Liver (tissue), 10 donors: ENCODE data around the gene BCAP31. TPM values are rescaled to one million over a fixed set of nuclear protein-coding genes. Genes with fewer than 3 reads are reported as not detected.
A peak's percentile ranks its signal among the peaks of the same experiment; 100 is the strongest.

Source experiments
- DNase-seq: peaks from one replicate; pipeline ENCODE4 v3.0.0-alpha.2; 2017; ENCODE audit warnings: low spot score
- H3K27ac ChIP-seq, 2 donors: one replicate each; pipeline ENCODE4 v1.7.0; 2013; ENCODE audit warnings: inconsistent platforms in 2 of 2, low read length in 2 of 2, control low read depth in 1 of 2, low read depth in 1 of 2, mild to moderate bottlenecking in 1 of 2
- H3K27me3 ChIP-seq, 4 donors: one replicate each; pipeline versions ENCODE4 v1.6.1 to v1.7.0; 2013; ENCODE audit warnings: low read length in 3 of 4, inconsistent platforms in 1 of 4, mild to moderate bottlenecking in 1 of 4, moderate library complexity in 1 of 4; ENCODE audit not compliant: control insufficient read depth in 4 of 4, insufficient read depth in 4 of 4
- H3K36me3 ChIP-seq, 4 donors: one replicate each; pipeline versions ENCODE4 v1.6.1 to v1.7.0; 2013; ENCODE audit warnings: low read length in 3 of 4, mild to moderate bottlenecking in 3 of 4, low read depth in 1 of 4, moderate library complexity in 1 of 4; ENCODE audit not compliant: control insufficient read depth in 4 of 4, insufficient read depth in 3 of 4
- H3K4me1 ChIP-seq, 4 donors: one replicate each; pipeline versions ENCODE4 v1.6.1 to v1.7.0; 2013; ENCODE audit warnings: low read length in 3 of 4, mild to moderate bottlenecking in 3 of 4, moderate library complexity in 1 of 4; ENCODE audit not compliant: control insufficient read depth in 4 of 4, insufficient read depth in 4 of 4
- H3K4me3 ChIP-seq, 3 donors: one replicate each; pipeline versions ENCODE4 v1.6.1 to v1.7.0; 2013; ENCODE audit warnings: low read length in 3 of 3, control low read depth in 1 of 3, low read depth in 1 of 3, mild to moderate bottlenecking in 1 of 3
- H3K9ac ChIP-seq, 2 donors: one replicate each; pipeline ENCODE4 v1.7.0; 2013; ENCODE audit warnings: low read length in 2 of 2, mild to moderate bottlenecking in 2 of 2, moderate library complexity in 2 of 2, control low read depth in 1 of 2, low read depth in 1 of 2
- H3K9me3 ChIP-seq, 4 donors: one replicate each; pipeline versions ENCODE4 v1.6.1 to v1.7.0; 2013; ENCODE audit warnings: low read length in 3 of 4; ENCODE audit not compliant: control insufficient read depth in 4 of 4
- EGR1 ChIP-seq, 2 donors: IDR thresholded peaks; 2 replicates each; pipeline ENCODE4 v1.6.1; 2016 to 2018; ENCODE audit warnings: antibody characterized with exemption in 2 of 2, low read depth in 2 of 2
- FOXA1 ChIP-seq: IDR thresholded peaks from 2 replicates; pipeline ENCODE4 v1.6.1; 2016; ENCODE audit warnings: antibody characterized with exemption
- FOXA2 ChIP-seq: IDR thresholded peaks from 2 replicates; pipeline ENCODE4 v1.6.1; 2016; ENCODE audit warnings: antibody characterized with exemption
- GABPA ChIP-seq, 2 donors: IDR thresholded peaks in 1 of 2; conservative IDR thresholded peaks in 1 of 2; 2 replicates each; pipeline ENCODE4 v1.6.1; 2016; ENCODE audit warnings: antibody characterized with exemption in 2 of 2, mild to moderate bottlenecking in 1 of 2, moderate library complexity in 1 of 2
- HNF4A ChIP-seq, 2 donors: conservative IDR thresholded peaks; 2 replicates each; pipeline ENCODE4 v1.6.1; 2016; ENCODE audit warnings: antibody characterized with exemption in 2 of 2, mild to moderate bottlenecking in 2 of 2
- HNF4G ChIP-seq: IDR thresholded peaks from 2 replicates; pipeline ENCODE4 v1.6.1; 2016; ENCODE audit warnings: antibody characterized with exemption
- JUND ChIP-seq, 2 donors: IDR thresholded peaks; 2 replicates each; pipeline ENCODE4 v1.6.1; 2016; ENCODE audit warnings: antibody characterized with exemption in 2 of 2
- NR2F2 ChIP-seq: IDR thresholded peaks from 2 replicates; pipeline ENCODE4 v1.6.1; 2016; ENCODE audit warnings: antibody characterized with exemption
- RAD21 ChIP-seq, 2 donors: IDR thresholded peaks; 2 replicates each; pipeline ENCODE4 v1.6.1; 2016; ENCODE audit warnings: antibody characterized with exemption in 2 of 2, mild to moderate bottlenecking in 2 of 2
- RXRA ChIP-seq, 2 donors: IDR thresholded peaks; 2 replicates each; pipeline ENCODE4 v1.6.1; 2017 to 2018; ENCODE audit warnings: antibody characterized with exemption in 2 of 2, mild to moderate bottlenecking in 1 of 2
- SP1 ChIP-seq: IDR thresholded peaks from 2 replicates; pipeline ENCODE4 v1.6.1; 2018; ENCODE audit warnings: antibody characterized with exemption, mild to moderate bottlenecking
- TAF1 ChIP-seq: conservative IDR thresholded peaks from 2 replicates; pipeline ENCODE4 v1.6.1; 2016; ENCODE audit warnings: antibody characterized with exemption, mild to moderate bottlenecking
- YY1 ChIP-seq: IDR thresholded peaks from 2 replicates; pipeline ENCODE4 v1.6.1; 2016; ENCODE audit warnings: antibody characterized with exemption, mild to moderate bottlenecking
- WGBS: extraction: QIAGEN DNeasy Blood & Tissue Kit; methylation state at CpG from one replicate; pipeline ENCODE4 v1.1.7; 2013; 5-methylcytosine and 5-hydroxymethylcytosine counted together
- polyA plus RNA-seq, 2 donors: library from polyadenylated mRNA; stranded (reverse) in 1 of 2; unstranded in 1 of 2; fragments of 200-250 nt in 1 of 2; fragments of >200 nt in 1 of 2; fragmentation: Nextera tagmentation in 1 of 2; extraction: Ambion mirVana in 1 of 2; gene quantifications; one replicate each; pipeline versions ENCODE4 v1.2.1 to v1.2.3, GENCODE V29; 2013 to 2015
- small RNA-seq: library from RNA; depleted of rRNA; stranded (forward); fragments of <200 nt; gene quantifications from one replicate; pipeline ENCODE3, GENCODE V24; 2014
- total RNA-seq, 2 donors: library from RNA; depleted of rRNA; stranded (reverse); fragments of >200 nt; gene quantifications; one replicate each; pipeline ENCODE4 v1.2.3, GENCODE V29; 2014
- TF ChIP-seq, protein P1 (sequence below): IDR thresholded peaks from 2 replicates; pipeline ENCODE4 v1.6.1; 2016; ENCODE audit warnings: antibody characterized with exemption
- TF ChIP-seq, protein P2 (sequence below): IDR thresholded peaks from 2 replicates; pipeline ENCODE4 v1.6.1; 2016; ENCODE audit warnings: antibody characterized with exemption
- TF ChIP-seq, protein P3 (sequence below): IDR thresholded peaks from 2 replicates; pipeline ENCODE4 v1.6.1; 2016; ENCODE audit warnings: antibody characterized with exemption
- TF ChIP-seq, protein P4 (sequence below): fragments of 150-350 bp; IDR thresholded peaks from 2 replicates; pipeline ENCODE4 v1.5.1; 2017; ENCODE audit warnings: improper control_type of control experiment, low read depth, low read length; ENCODE audit not compliant: missing input control
- donor health status: healthy.
- donor health status: healthy.
- donor health status: healthy.
- donor health status: healthy.
- donor health status: healthy.

The BCAP31 gene
- total and polyA plus RNA-seq, 4 donors = 64.6 to 158 (median 119) TPM

DNA sequence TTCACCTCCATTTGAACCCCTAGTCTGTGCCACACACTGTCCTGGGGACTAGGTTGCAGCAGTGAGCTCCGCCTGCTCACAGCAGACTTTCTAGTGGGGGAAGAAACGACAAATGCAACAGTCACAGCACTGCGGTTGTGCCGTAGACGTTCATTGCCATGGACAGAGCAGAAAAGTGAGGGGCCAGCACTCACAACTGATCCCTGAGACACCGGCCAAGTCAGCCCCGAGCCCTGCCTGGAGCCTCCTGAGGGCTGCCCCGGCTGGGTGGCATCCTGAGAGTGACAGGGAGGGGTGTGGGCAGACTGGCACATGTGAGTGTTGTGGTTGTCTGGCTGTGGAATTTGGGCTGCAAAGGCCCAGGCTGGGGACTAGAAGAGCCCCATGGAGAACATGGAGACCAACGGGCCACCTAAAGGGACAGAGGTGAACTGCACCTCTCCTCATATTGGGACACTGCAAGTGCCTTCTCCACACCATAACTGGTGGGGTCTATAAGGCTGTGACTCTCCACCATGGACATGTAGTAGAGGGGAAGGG is 72.6 kb downstream of the BCAP31 start:
- 72% methylated on average over 9 of the region's 9 CpGs for WGBS
- DNase-seq = no peak

DNA sequence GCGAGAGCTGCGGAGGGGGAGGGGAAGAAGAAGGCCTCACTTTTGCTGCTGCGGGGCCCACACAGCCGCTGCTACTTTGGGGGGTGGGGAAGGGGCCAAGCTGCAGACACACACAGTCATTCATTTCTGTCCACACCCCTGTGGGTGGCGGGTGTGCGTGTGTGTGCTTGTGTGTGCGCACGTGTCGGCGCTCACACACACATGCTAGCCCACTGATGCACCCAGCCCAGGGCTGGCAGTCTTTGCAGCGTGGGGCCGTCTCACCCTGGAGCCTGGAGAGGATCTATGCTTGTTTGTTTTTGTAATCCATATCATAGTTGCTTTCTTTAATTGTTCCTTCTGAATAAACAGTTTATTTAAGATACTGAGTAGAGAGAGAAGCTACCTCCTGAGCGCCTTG is 73.2 kb downstream of the BCAP31 start:
- WGBS = 96% methylated on average over 13 of the region's 13 CpGs
- no peak for DNase-seq
- H3K9ac ChIP-seq = no peak overlapping the region
- H3K9me3 ChIP-seq = peaks cover 0 to 2% (median 0%) of the 10 kb centered on the region in 4 donors
- peaks cover 0 to 3% (median under 1%) of the 10 kb centered on the region in 4 donors for H3K4me1 ChIP-seq
- H3K4me3 ChIP-seq = no peak overlapping the region
- TF ChIP-seq HNF4A (conservative IDR thresholded peaks at IDR 0.05) = no peak
- TF ChIP-seq NR2F2 = no peak
- no peak for TF ChIP-seq YY1
- TF ChIP-seq, protein P1, sequence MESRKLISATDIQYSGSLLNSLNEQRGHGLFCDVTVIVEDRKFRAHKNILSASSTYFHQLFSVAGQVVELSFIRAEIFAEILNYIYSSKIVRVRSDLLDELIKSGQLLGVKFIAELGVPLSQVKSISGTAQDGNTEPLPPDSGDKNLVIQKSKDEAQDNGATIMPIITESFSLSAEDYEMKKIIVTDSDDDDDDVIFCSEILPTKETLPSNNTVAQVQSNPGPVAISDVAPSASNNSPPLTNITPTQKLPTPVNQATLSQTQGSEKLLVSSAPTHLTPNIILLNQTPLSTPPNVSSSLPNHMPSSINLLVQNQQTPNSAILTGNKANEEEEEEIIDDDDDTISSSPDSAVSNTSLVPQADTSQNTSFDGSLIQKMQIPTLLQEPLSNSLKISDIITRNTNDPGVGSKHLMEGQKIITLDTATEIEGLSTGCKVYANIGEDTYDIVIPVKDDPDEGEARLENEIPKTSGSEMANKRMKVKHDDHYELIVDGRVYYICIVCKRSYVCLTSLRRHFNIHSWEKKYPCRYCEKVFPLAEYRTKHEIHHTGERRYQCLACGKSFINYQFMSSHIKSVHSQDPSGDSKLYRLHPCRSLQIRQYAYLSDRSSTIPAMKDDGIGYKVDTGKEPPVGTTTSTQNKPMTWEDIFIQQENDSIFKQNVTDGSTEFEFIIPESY = no peak
- no peaks in the 10 kb centered on the region for H3K36me3 ChIP-seq
- peaks cover 0 to 4% (median 0%) of the 10 kb centered on the region in 4 donors for H3K27me3 ChIP-seq
- H3K27ac ChIP-seq = no peak overlapping the region

More for the DNA sequence above, 72.6 kb downstream of the BCAP31 start:
- Histone ChIP-seq H3K36me3 (no peaks in the 10 kb centered on the region), H3K27ac (no peak overlapping the region), H3K4me3 (no peak overlapping the region), H3K4me1 (peaks cover 0 to 2% (median under 1%) of the 10 kb centered on the region in 4 donors), H3K9ac (no peak overlapping the region), H3K9me3 (peaks cover 0 to 2% (median 0%) of the 10 kb centered on the region in 4 donors), H3K27me3 (peaks cover 0 to 4% (median 0%) of the 10 kb centered on the region in 4 donors)
- TF ChIP-seq RXRA (IDR thresholded peaks at IDR 0.05) = no peak
- TF ChIP-seq YY1 = no peak
- TF ChIP-seq FOXA1 = no peak
- TF ChIP-seq, protein P2, sequence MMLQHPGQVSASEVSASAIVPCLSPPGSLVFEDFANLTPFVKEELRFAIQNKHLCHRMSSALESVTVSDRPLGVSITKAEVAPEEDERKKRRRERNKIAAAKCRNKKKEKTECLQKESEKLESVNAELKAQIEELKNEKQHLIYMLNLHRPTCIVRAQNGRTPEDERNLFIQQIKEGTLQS = no peak
- TF ChIP-seq, protein P1 = no peak
- TF ChIP-seq RAD21 (IDR thresholded peaks at IDR 0.05) = peak; percentile 30 to 44
- no peak for TF ChIP-seq SP1
- no peak for TF ChIP-seq GABPA (IDR thresholded peaks at IDR 0.05 in 1 of 2, conservative IDR thresholded peaks at IDR 0.05 in 1 of 2)
- no peak for TF ChIP-seq TAF1
- no peak for TF ChIP-seq FOXA2
- TF ChIP-seq HNF4G = no peak
- no peak for TF ChIP-seq EGR1 (IDR thresholded peaks at IDR 0.05; ENCODE audit: low read depth in 2 of 2)
- no peak for TF ChIP-seq NR2F2
- TF ChIP-seq, protein P3, sequence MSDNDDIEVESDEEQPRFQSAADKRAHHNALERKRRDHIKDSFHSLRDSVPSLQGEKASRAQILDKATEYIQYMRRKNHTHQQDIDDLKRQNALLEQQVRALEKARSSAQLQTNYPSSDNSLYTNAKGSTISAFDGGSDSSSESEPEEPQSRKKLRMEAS = no peak
- TF ChIP-seq HNF4A (conservative IDR thresholded peaks at IDR 0.05) = no peak
- TF ChIP-seq, protein P4, sequence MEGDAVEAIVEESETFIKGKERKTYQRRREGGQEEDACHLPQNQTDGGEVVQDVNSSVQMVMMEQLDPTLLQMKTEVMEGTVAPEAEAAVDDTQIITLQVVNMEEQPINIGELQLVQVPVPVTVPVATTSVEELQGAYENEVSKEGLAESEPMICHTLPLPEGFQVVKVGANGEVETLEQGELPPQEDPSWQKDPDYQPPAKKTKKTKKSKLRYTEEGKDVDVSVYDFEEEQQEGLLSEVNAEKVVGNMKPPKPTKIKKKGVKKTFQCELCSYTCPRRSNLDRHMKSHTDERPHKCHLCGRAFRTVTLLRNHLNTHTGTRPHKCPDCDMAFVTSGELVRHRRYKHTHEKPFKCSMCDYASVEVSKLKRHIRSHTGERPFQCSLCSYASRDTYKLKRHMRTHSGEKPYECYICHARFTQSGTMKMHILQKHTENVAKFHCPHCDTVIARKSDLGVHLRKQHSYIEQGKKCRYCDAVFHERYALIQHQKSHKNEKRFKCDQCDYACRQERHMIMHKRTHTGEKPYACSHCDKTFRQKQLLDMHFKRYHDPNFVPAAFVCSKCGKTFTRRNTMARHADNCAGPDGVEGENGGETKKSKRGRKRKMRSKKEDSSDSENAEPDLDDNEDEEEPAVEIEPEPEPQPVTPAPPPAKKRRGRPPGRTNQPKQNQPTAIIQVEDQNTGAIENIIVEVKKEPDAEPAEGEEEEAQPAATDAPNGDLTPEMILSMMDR = peak; percentile 43
- TF ChIP-seq JUND (IDR thresholded peaks at IDR 0.05) = no peak

Small RNA genes lying within 50 kb of the gene (small RNA-seq; reads per million reads assigned to genes)
- gene RN7SL687P = not detected

Other genes starting within 250 kb of the BCAP31 start
- 10 to 100 TPM; 11.7 to 30.7 TPM for gene BGN, start 229.4 kb downstream of the BCAP31 start, total RNA-seq
- 100 to 1,000 TPM in 1 of 2 donors, 10 to 100 TPM in 1; 58.8 to 131 TPM for gene BGN, start 229.4 kb downstream of the BCAP31 start, polyA plus RNA-seq
- gene ATP2B3, start 206.7 kb downstream of the BCAP31 start, total RNA-seq = not detected
- not detected for gene ATP2B3, start 206.7 kb downstream of the BCAP31 start, polyA plus RNA-seq
- 1 to 10 TPM; 8.9 to 9.7 TPM for gene CCNQ, start 125.2 kb downstream of the BCAP31 start, total RNA-seq
- 10 to 100 TPM in 1 of 2 donors, 1 to 10 TPM in 1; 9.9 to 14.7 TPM for gene CCNQ, start 125.2 kb downstream of the BCAP31 start, polyA plus RNA-seq
- gene DUSP9, start 77.2 kb downstream of the BCAP31 start, total RNA-seq = 100 to 1,000 TPM in 1 of 2 donors, 1 to 10 TPM in 1; 1.9 to 164 TPM
- under 1 TPM; 0.42 to 0.90 TPM for gene DUSP9, start 77.2 kb downstream of the BCAP31 start, polyA plus RNA-seq
- under 1 TPM in 1 of 2 donors, not detected in 1; 0.17 TPM for gene PNCK, start 50.6 kb downstream of the BCAP31 start, total RNA-seq
- under 1 TPM in 1 of 2 donors, not detected in 1; 0.02 TPM for gene PNCK, start 50.6 kb downstream of the BCAP31 start, polyA plus RNA-seq
- 10 to 100 TPM in 1 of 2 donors, under 1 TPM in 1; 0.84 to 44.4 TPM for gene SLC6A8, start 36.5 kb downstream of the BCAP31 start, total RNA-seq
- gene SLC6A8, start 36.5 kb downstream of the BCAP31 start, polyA plus RNA-seq = 1 to 10 TPM in 1 of 2 donors, under 1 TPM in 1; 0.25 to 1.9 TPM
- gene ABCD1, start 469 bp upstream of the BCAP31 start, total RNA-seq = 10 to 100 TPM in 1 of 2 donors, 1 to 10 TPM in 1; 5.6 to 10.8 TPM
- gene ABCD1, start 469 bp upstream of the BCAP31 start, polyA plus RNA-seq = 1 to 10 TPM; 4.0 to 9.6 TPM
- gene PLXNB3, start 39.9 kb upstream of the BCAP31 start, total RNA-seq = under 1 TPM; 0.42 to 0.50 TPM
- gene PLXNB3, start 39.9 kb upstream of the BCAP31 start, polyA plus RNA-seq = under 1 TPM; 0.11 to 0.69 TPM
- under 1 TPM in 1 of 2 donors, not detected in 1; 0.05 TPM for gene SRPK3, start 56.7 kb upstream of the BCAP31 start, total RNA-seq
- gene SRPK3, start 56.7 kb upstream of the BCAP31 start, polyA plus RNA-seq = not detected
- gene IDH3G, start 70.0 kb upstream of the BCAP31 start, total RNA-seq = 10 to 100 TPM; 23.3 to 30.1 TPM
- 10 to 100 TPM; 32.0 to 40.9 TPM for gene IDH3G, start 70.0 kb upstream of the BCAP31 start, polyA plus RNA-seq
- gene SSR4, start 70.3 kb upstream of the BCAP31 start, total RNA-seq = 100 to 1,000 TPM; 125 to 150 TPM
- 100 to 1,000 TPM; 458 to 459 TPM for gene SSR4, start 70.3 kb upstream of the BCAP31 start, polyA plus RNA-seq
- gene PDZD4, start 106.2 kb upstream of the BCAP31 start, total RNA-seq = 1 to 10 TPM in 1 of 2 donors, under 1 TPM in 1; 0.28 to 1.8 TPM
- 1 to 10 TPM in 1 of 2 donors, under 1 TPM in 1; 0.15 to 1.1 TPM for gene PDZD4, start 106.2 kb upstream of the BCAP31 start, polyA plus RNA-seq
- gene L1CAM, start 161.8 kb upstream of the BCAP31 start, total RNA-seq = under 1 TPM in 1 of 2 donors, not detected in 1; 0.59 TPM
- gene L1CAM, start 161.8 kb upstream of the BCAP31 start, polyA plus RNA-seq = under 1 TPM; 0.28 to 0.39 TPM
- not detected for gene AVPR2, start 180.3 kb upstream of the BCAP31 start, total RNA-seq
- gene AVPR2, start 180.3 kb upstream of the BCAP31 start, polyA plus RNA-seq = under 1 TPM in 1 of 2 donors, not detected in 1; 0.05 TPM
- gene ARHGAP4, start 201.9 kb upstream of the BCAP31 start, total RNA-seq = 10 to 100 TPM; 12.5 to 28.1 TPM
- gene ARHGAP4, start 201.9 kb upstream of the BCAP31 start, polyA plus RNA-seq = 1 to 10 TPM; 3.3 to 8.0 TPM
- 10 to 100 TPM; 20.5 to 30.6 TPM for gene NAA10, start 210.7 kb upstream of the BCAP31 start, total RNA-seq
- gene NAA10, start 210.7 kb upstream of the BCAP31 start, polyA plus RNA-seq = 10 to 100 TPM; 58.2 to 58.8 TPM
- 1 to 10 TPM; 7.5 to 7.9 TPM for gene RENBP, start 220.3 kb upstream of the BCAP31 start, total RNA-seq
- 1 to 10 TPM; 1.0 to 6.4 TPM for gene RENBP, start 220.3 kb upstream of the BCAP31 start, polyA plus RNA-seq
- 10 to 100 TPM; 15.6 to 26.9 TPM for gene HCFC1, start 247.4 kb upstream of the BCAP31 start, total RNA-seq
- gene HCFC1, start 247.4 kb upstream of the BCAP31 start, polyA plus RNA-seq = 10 to 100 TPM in 1 of 2 donors, 1 to 10 TPM in 1; 7.9 to 12.1 TPM
- gene TMEM187, start 248.4 kb upstream of the BCAP31 start, total RNA-seq = 1 to 10 TPM; 2.9 TPM
- 1 to 10 TPM; 5.3 to 5.8 TPM for gene TMEM187, start 248.4 kb upstream of the BCAP31 start, polyA plus RNA-seq